ENCODE measurements around the gene KISS1R.
"Not testable (repeated sequence)": the region's sequence is repeated elsewhere in the genome, so short reads cannot be mapped to it uniquely, and the experiment has no call there.

Gene KISS1R

GRCh38 chr19:954672-955494 is 37.8 kb downstream of the KISS1R start:
- Mint-ChIP-seq H3K36me3 (no peaks in the 10 kb centered on the region), H3K4me1 (ENCODE audit: low read depth) (peaks cover 7% of the 10 kb centered on the region), H3K4me3 (no peak overlapping the region), H3K27ac (no peak overlapping the region), H3K9me3 (ENCODE audit: low read depth) (no peaks in the 10 kb centered on the region), H3K27me3 (no peaks in the 10 kb centered on the region)

DNA sequence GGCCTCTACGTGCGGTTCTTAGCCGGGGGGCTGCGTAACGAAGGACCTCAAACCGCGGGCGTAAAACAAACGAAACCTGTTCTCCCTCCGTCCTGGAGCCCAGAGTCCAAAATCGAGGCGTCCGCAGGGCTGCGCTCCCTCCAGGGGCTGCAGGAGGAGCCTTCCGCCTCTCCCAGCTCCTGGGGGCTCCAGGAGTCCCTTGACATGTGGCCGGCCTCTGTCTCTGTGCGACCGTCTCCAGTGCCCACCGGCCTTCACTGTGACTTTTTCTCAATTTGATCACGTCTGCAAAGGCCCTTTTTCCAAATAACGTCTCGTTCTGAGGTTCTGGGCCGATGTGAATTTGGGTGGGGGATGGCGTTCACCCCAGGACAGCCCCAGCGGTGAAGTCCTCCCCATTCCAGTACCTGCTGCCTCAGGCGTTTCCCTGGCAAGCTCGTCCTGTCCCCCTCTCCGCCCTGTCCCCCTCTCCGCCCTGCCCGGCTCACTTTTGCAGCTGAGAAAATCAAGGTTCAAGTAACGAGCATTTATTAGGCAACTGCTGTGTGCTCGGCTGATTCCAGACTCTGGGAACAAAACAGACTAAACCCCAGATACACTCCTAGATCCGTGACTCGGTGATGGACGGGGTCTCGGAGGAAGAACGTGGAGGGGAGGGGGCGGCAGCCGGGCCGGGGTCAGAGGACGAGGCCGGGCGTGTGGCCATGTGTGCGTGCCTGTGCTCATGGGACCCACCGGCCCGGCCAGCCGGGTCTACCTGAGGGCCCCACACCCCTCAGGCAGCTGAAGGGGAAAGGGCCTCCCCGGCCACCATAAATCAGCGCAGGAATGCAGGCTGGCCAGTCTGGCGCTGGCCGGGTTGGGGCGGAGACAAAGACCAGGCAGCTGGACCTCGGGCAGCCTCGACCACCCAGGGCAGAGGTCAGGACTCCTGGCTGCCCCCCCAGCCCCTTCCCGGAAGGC is 39.0 kb downstream of the KISS1R start:
- no peak overlapping the region for H3K27ac Mint-ChIP-seq
- H3K36me3 Mint-ChIP-seq: no peaks in the 10 kb centered on the region
- H3K9me3 Mint-ChIP-seq (ENCODE audit: low read depth): no peaks in the 10 kb centered on the region
- no peak overlapping the region for H3K4me3 Mint-ChIP-seq
- no peaks in the 10 kb centered on the region for H3K27me3 Mint-ChIP-seq
- H3K4me1 Mint-ChIP-seq (ENCODE audit: low read depth): peaks cover 7% of the 10 kb centered on the region

DNA sequence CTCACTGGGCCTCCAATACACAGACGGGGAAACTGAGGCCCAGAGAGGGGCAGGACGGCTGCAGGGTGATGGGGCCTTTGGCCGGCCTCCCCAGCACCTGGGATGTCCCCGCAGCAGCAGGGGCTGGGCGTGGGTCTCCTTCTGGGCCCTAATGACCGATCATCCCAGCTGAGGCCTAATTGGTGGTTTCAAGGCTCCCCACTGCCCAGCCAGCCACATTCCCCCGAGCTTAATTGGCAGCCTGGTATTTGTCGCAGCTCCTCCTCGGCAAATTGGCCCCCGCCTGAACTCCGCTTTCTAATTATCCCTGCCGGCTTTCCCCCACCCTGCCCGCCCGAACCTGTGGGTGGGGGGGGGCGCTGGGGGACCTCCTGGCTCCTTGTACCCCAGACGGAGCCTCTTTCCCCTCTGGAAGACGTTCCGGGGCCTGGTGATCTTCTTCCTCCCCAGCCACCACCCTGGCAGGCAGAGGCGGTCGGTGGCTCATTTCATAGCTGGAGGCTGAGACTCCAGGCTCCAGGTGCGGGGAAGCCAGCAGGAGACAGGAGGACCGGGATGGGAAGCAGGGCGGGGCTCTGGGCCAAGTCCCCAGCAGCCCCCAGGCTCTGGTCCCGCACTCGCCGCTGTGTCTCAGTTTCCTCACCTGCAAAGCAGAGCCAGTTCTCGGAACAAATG is 39.8 kb downstream of the KISS1R start:
- Mint-ChIP-seq H3K27me3 (no peaks in the 10 kb centered on the region), H3K9me3 (ENCODE audit: low read depth) (no peaks in the 10 kb centered on the region), H3K36me3 (no peaks in the 10 kb centered on the region), H3K27ac (no peak overlapping the region), H3K4me1 (ENCODE audit: low read depth) (peaks cover 7% of the 10 kb centered on the region), H3K4me3 (no peak overlapping the region)

DNA sequence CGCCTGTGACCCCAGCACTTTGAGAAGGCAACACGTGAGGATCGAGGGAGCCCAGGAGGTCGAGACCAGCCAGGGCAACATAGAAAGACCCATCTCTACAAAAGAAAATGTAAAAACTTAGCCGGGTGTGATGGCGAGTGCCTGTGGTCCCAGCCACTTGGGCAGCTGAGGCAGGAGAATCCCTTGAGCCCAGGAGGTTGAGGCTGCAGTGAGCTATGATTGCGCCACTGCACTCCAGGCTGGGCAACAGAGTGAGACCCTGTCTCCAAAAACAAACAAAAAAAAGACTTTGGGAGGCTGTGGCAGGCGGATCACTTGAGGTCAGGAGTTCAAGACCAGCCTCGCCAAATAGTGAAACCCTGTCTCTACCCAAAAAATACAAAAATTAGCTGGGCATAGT is 40.4 kb downstream of the KISS1R start:
- not testable (repeated sequence) for H3K4me1 Mint-ChIP-seq (ENCODE audit: low read depth); H3K27me3 Mint-ChIP-seq; H3K9me3 Mint-ChIP-seq (ENCODE audit: low read depth); H3K36me3 Mint-ChIP-seq; H3K27ac Mint-ChIP-seq; H3K4me3 Mint-ChIP-seq

GRCh38 chr19:958967-959855 is 42.1 kb downstream of the KISS1R start:
- H3K9me3 Mint-ChIP-seq (ENCODE audit: low read depth): no peaks in the 10 kb centered on the region
- no peak overlapping the region for H3K27ac Mint-ChIP-seq
- no peak overlapping the region for H3K4me3 Mint-ChIP-seq
- no peaks in the 10 kb centered on the region for H3K36me3 Mint-ChIP-seq
- H3K4me1 Mint-ChIP-seq (ENCODE audit: low read depth): peaks cover 2% of the 10 kb centered on the region
- no peaks in the 10 kb centered on the region for H3K27me3 Mint-ChIP-seq

DNA sequence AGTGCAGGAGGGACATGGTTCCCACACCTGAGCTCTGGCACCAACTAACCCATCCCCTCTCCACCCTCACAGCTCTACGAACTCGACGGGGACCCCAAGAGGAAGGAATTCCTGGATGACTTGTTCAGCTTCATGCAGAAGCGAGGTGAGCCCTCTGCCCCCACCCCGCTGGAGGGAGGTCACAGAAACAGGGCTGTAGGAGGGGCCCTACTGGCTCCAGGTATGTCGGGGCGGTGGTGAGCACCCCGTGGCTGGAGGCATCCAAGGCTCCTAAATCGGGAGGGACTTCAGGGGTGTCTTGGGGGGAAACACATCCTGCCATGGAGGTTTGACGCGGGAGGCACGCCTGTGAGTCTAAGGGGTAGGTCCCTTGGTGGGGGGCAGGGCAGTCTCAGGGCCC is 42.9 kb downstream of the KISS1R start:
- H3K4me1 Mint-ChIP-seq (ENCODE audit: low read depth): peaks cover 2% of the 10 kb centered on the region
- peaks cover under 1% of the 10 kb centered on the region for H3K36me3 Mint-ChIP-seq
- H3K27ac Mint-ChIP-seq: no peak overlapping the region
- H3K9me3 Mint-ChIP-seq (ENCODE audit: low read depth): no peaks in the 10 kb centered on the region
- no peak overlapping the region for H3K4me3 Mint-ChIP-seq
- H3K27me3 Mint-ChIP-seq: no peaks in the 10 kb centered on the region

GRCh38 chr19:960601-960938 is 43.4 kb downstream of the KISS1R start:
- Mint-ChIP-seq H3K4me3 (no peak overlapping the region), H3K27ac (no peak overlapping the region), H3K27me3 (no peaks in the 10 kb centered on the region)

DNA sequence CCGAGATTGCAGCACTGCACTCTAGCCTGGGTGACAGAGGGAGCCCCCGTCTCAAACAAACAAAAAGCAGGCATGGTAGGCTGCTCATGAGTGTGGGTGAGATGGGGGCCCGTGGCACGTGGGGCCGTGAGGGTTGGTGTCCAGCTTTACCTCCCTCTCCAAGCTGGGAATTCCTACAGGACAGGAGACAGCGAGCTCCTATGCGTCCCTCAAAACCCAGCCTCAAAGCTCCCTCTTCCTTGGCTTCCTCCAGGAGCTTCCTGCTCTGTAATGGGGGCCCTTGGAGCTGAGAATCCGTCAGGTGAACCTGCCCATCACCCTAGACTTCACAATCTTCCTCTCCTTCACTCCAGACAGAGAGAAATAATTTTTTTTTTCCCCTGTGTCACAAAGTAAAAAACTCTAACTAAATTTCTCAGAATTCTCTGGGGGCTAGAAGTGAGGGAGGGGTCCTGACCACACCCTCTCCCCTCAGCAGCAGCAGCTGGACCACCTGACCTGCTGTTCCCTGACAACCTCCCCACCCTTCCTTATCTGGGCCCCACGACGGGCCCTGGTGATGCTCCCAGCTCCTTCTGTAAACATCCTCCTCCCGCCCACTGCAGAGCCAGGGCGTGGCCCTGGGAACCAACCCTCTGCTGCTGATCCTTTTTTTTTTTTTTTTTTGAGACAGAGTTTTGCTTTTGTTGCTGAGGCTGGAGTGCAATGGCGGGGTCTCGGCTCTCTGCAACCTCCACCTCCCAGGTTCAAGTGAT is 44.9 kb downstream of the KISS1R start:
- no peak overlapping the region for H3K4me3 Mint-ChIP-seq
- no peak overlapping the region for H3K27ac Mint-ChIP-seq
- H3K36me3 Mint-ChIP-seq: peaks cover 2% of the 10 kb centered on the region
- H3K9me3 Mint-ChIP-seq (ENCODE audit: low read depth): no peaks in the 10 kb centered on the region
- no peaks in the 10 kb centered on the region for H3K27me3 Mint-ChIP-seq
- H3K4me1 Mint-ChIP-seq (ENCODE audit: low read depth): peaks cover 2% of the 10 kb centered on the region

More at GRCh38 chr19:960601-960938, 43.4 kb downstream of the KISS1R start:
- Mint-ChIP-seq H3K9me3 (ENCODE audit: low read depth) (no peaks in the 10 kb centered on the region), H3K36me3 (peaks cover 2% of the 10 kb centered on the region), H3K4me1 (ENCODE audit: low read depth) (peaks cover 2% of the 10 kb centered on the region)

- H3K27me3 Mint-ChIP-seq: no peaks in the 10 kb centered on the region
- peaks cover 2% of the 10 kb centered on the region for H3K36me3 Mint-ChIP-seq
- no peaks in the 10 kb centered on the region for H3K9me3 Mint-ChIP-seq (ENCODE audit: low read depth)
- peaks cover 2% of the 10 kb centered on the region for H3K4me1 Mint-ChIP-seq (ENCODE audit: low read depth)
- H3K27ac Mint-ChIP-seq: no peak overlapping the region
- H3K4me3 Mint-ChIP-seq: no peak overlapping the region
Observed at GRCh38 chr19:962683-963400, 45.7 kb downstream of the KISS1R start.

- H3K4me1 Mint-ChIP-seq (ENCODE audit: low read depth): peaks cover 2% of the 10 kb centered on the region
- no peak overlapping the region for H3K4me3 Mint-ChIP-seq
- H3K27me3 Mint-ChIP-seq: no peaks in the 10 kb centered on the region
- H3K27ac Mint-ChIP-seq: no peak overlapping the region
- H3K36me3 Mint-ChIP-seq: peaks cover 2% of the 10 kb centered on the region
- no peaks in the 10 kb centered on the region for H3K9me3 Mint-ChIP-seq (ENCODE audit: low read depth)
Observed at GRCh38 chr19:963486-963951, 46.4 kb downstream of the KISS1R start.

DNA sequence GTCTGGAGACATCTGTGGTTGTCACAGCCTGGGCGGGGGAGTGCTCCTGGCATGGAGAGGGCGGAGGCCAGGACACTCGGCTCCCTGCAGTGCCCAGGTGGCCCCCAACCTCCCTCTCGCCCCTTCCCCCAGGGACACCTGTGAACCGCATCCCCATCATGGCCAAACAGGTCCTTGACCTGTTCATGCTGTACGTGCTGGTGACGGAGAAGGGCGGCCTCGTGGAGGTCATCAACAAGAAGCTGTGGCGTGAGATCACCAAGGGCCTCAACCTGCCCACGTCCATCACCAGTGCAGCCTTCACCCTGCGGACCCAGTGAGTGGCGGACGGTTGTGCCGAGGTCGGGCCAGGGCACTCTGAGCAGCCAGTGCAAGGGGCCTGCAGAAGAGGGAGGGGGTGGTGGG is 47.0 kb downstream of the KISS1R start:
- Mint-ChIP-seq H3K27ac (no peak overlapping the region), H3K9me3 (ENCODE audit: low read depth) (no peaks in the 10 kb centered on the region)

GRCh38 chr19:964761-965694 is 47.9 kb downstream of the KISS1R start:
- H3K9me3 Mint-ChIP-seq (ENCODE audit: low read depth): no peaks in the 10 kb centered on the region
- no peak overlapping the region for H3K4me3 Mint-ChIP-seq
- H3K4me1 Mint-ChIP-seq (ENCODE audit: low read depth): no peaks in the 10 kb centered on the region
- H3K36me3 Mint-ChIP-seq: peaks cover 2% of the 10 kb centered on the region
- H3K27ac Mint-ChIP-seq: no peak overlapping the region
- no peaks in the 10 kb centered on the region for H3K27me3 Mint-ChIP-seq

More for the DNA sequence above, 47.0 kb downstream of the KISS1R start:
- H3K4me1 Mint-ChIP-seq (ENCODE audit: low read depth): no peaks in the 10 kb centered on the region
- H3K36me3 Mint-ChIP-seq: peaks cover 2% of the 10 kb centered on the region
- H3K27me3 Mint-ChIP-seq: no peaks in the 10 kb centered on the region
- no peak overlapping the region for H3K4me3 Mint-ChIP-seq
